ENCODE data around the gene NRXN3.

- TF ChIP-seq CTCF (IDR thresholded peaks at IDR 0.05; ENCODE audit: poor library complexity, severe bottlenecking) (no peak), EZH2 (IDR thresholded peaks at IDR 0.05; ENCODE audit: borderline replicate concordance, insufficient read depth, low read length, poor library complexity, severe bottlenecking) (no peak), POLR2AphosphoS5 (IDR thresholded peaks at IDR 0.05) (no peak), EP300 (conservative IDR thresholded peaks at IDR 0.05; ENCODE audit: poor library complexity, severe bottlenecking) (no peak)
These were observed 320.9 kb downstream of the NRXN3 start for GRCh38 chr14:78491048-78491447.
